H1 (cell line): ENCODE results near the gene GNGT2. TPM values are rescaled to one million over a fixed set of nuclear protein-coding genes. Genes with fewer than 3 reads are reported as not detected.

Source experiments
- CTCF ChIA-PET: fragments of 300-600 bp; sonication (Branson Sonifier 250); formaldehyde crosslinking; loops from one replicate; lab custom pipeline; 2021; ENCODE audit not compliant: partially characterized antibody; lab: Charles Lee
- POLR2A ChIA-PET: fragments of 300-600 bp; sonication (Branson Sonifier 250); formaldehyde crosslinking; loops from one replicate; lab custom pipeline; 2021; ENCODE audit warnings: inconsistent platforms; ENCODE audit not compliant: partially characterized antibody; lab: Charles Lee
- DNase-seq, 2 experiments: peaks; one replicate each; pipeline versions ENCODE4 v3.0.0 to v3.0.0-alpha.2; 2010 to 2022; ENCODE audit warnings: low spot score in 2 of 2, low read depth in 1 of 2, mixed read lengths in 1 of 2
- FAIRE-seq: peaks from 2 replicates; lab custom pipeline; 2011; peaks lifted over from hg19 to GRCh38; lab: Jason Lieb, UNC
- H2AFZ ChIP-seq: 2 replicates; pipeline ENCODE4 v1.8.1; 2012; ENCODE audit warnings: low read length, inconsistent platforms
- H2AK5ac ChIP-seq: 2 replicates; pipeline ENCODE4 v1.6.1; 2013; ENCODE audit warnings: low read depth, low read length
- H2BK120ac ChIP-seq: replicated peaks from 2 replicates; pipeline ENCODE3; 2013; ENCODE audit warnings: low read depth, low read length, inconsistent platforms
- H2BK12ac ChIP-seq: 2 replicates; pipeline ENCODE4 v1.6.1; 2013; ENCODE audit warnings: low read depth, low read length
- H2BK15ac ChIP-seq: 2 replicates; pipeline ENCODE4 v1.6.1; 2013; ENCODE audit warnings: low read length
- H2BK20ac ChIP-seq: 2 replicates; pipeline ENCODE4 v1.6.1; 2013; ENCODE audit warnings: low read length
- H2BK5ac ChIP-seq: 2 replicates; pipeline ENCODE4 v1.6.1; 2013; ENCODE audit warnings: low read depth, low read length
- H3K14ac ChIP-seq: 2 replicates; pipeline ENCODE4 v1.6.1; 2013; ENCODE audit warnings: inconsistent platforms; ENCODE audit not compliant: insufficient read length
- H3K18ac ChIP-seq: 2 replicates; pipeline ENCODE4 v1.6.1; 2013; ENCODE audit warnings: low read length; ENCODE audit errors: extremely low read depth
- H3K23ac ChIP-seq: 2 replicates; pipeline ENCODE4 v1.6.1; 2013; ENCODE audit warnings: inconsistent platforms; ENCODE audit not compliant: insufficient read length
- H3K23me2 ChIP-seq: 2 replicates; pipeline ENCODE4 v1.6.1; 2013; ENCODE audit warnings: low read depth, low read length
- H3K27ac ChIP-seq: 2 replicates; pipeline ENCODE4 v1.6.1; 2011; ENCODE audit warnings: low read depth, low read length, inconsistent platforms
- H3K27me3 ChIP-seq, 4 experiments: replicated peaks in 1 of 4; 1 replicate in 1 of 4; 2 replicates in 3 of 4; pipeline versions ENCODE4 v1.6.1 to v1.8.1; 2011 to 2013; ENCODE audit warnings: low read length in 3 of 4, mild to moderate bottlenecking in 3 of 4, inconsistent platforms in 2 of 4, mixed read lengths in 2 of 4, moderate library complexity in 1 of 4; ENCODE audit not compliant: control insufficient read depth in 3 of 4, insufficient read depth in 3 of 4; ENCODE audit errors: extremely low read depth in 1 of 4
- H3K36me3 ChIP-seq, 4 experiments: 2 replicates each; pipeline versions ENCODE4 v1.6.1 to v1.8.1; 2011 to 2013; ENCODE audit warnings: mild to moderate bottlenecking in 4 of 4, low read length in 3 of 4, moderate library complexity in 2 of 4, control low read depth in 1 of 4, inconsistent platforms in 1 of 4; ENCODE audit not compliant: insufficient read depth in 4 of 4, control insufficient read depth in 2 of 4
- H3K4ac ChIP-seq: replicated peaks from 2 replicates; pipeline ENCODE3; 2013; ENCODE audit warnings: low read length, low read depth, mixed read lengths, inconsistent platforms; ENCODE audit not compliant: insufficient read length
- H3K4me1 ChIP-seq, 4 experiments: replicated peaks in 1 of 4; 1 replicate in 1 of 4; 2 replicates in 3 of 4; pipeline versions ENCODE4 v1.6.1 to v1.8.1; 2011 to 2013; ENCODE audit warnings: low read length in 3 of 4, inconsistent platforms in 2 of 4, mixed read lengths in 1 of 4; ENCODE audit not compliant: insufficient read depth in 4 of 4, control insufficient read depth in 3 of 4
- H3K4me2 ChIP-seq, 2 experiments: 2 replicates each; pipeline versions ENCODE4 v1.6.1 to v1.8.1; 2011 to 2013; ENCODE audit warnings: low read depth in 2 of 2, low read length in 2 of 2, control low read depth in 1 of 2, inconsistent platforms in 1 of 2, mild to moderate bottlenecking in 1 of 2; ENCODE audit not compliant: insufficient read depth in 1 of 2
- H3K4me3 ChIP-seq, 4 experiments: fragments of 200-600, 300-600 bp in 1 of 4; sonication (generic), shearing (Covaris generic), sonication (Bioruptor Twin) in 1 of 4; 2 replicates each; pipeline versions ENCODE4 v1.5.1 to v1.8.1; 2011 to 2016; ENCODE audit warnings: low read length in 4 of 4, low read depth in 3 of 4, control low read depth in 2 of 4, inconsistent platforms in 2 of 4, mild to moderate bottlenecking in 2 of 4, mixed read lengths in 1 of 4, moderate library complexity in 1 of 4; ENCODE audit not compliant: insufficient read depth in 2 of 4; ENCODE audit errors: extremely low read depth in 1 of 4
- H3K56ac ChIP-seq: replicated peaks from 2 replicates; pipeline ENCODE3; 2013; ENCODE audit warnings: low read depth, mild to moderate bottlenecking, mixed read lengths, low read length, inconsistent platforms; ENCODE audit not compliant: insufficient read length
- H3K79me1 ChIP-seq: 2 replicates; pipeline ENCODE4 v1.6.1; 2013; ENCODE audit warnings: low read depth, low read length, control low read depth
- H3K79me2 ChIP-seq, 2 experiments: 2 replicates each; pipeline versions ENCODE4 v1.6.1 to v1.8.1; 2012 to 2013; ENCODE audit warnings: low read length in 2 of 2, mild to moderate bottlenecking in 2 of 2, inconsistent platforms in 1 of 2; ENCODE audit not compliant: insufficient read depth in 2 of 2, control insufficient read depth in 1 of 2
- H3K9ac ChIP-seq, 4 experiments: replicated peaks in 1 of 4; 1 replicate in 1 of 4; 2 replicates in 3 of 4; pipeline versions ENCODE4 v1.6.1 to v1.8.1; 2011 to 2013; ENCODE audit warnings: low read depth in 3 of 4, low read length in 3 of 4, control low read depth in 2 of 4, mild to moderate bottlenecking in 2 of 4, moderate library complexity in 2 of 4, inconsistent platforms in 1 of 4; ENCODE audit errors: extremely low read depth in 1 of 4
- H3K9me3 ChIP-seq, 2 experiments: 2 replicates each; pipeline versions ENCODE4 v1.6.1 to v1.8.1; 2012 to 2013; ENCODE audit warnings: mild to moderate bottlenecking in 2 of 2, moderate library complexity in 2 of 2, control low read depth in 1 of 2, inconsistent platforms in 1 of 2, low read depth in 1 of 2, low read length in 1 of 2, mixed read lengths in 1 of 2; ENCODE audit not compliant: insufficient read depth in 2 of 2
- H4K20me1 ChIP-seq, 2 experiments: replicated peaks in 1 of 2; 2 replicates each; pipeline versions ENCODE3 to v1.8.1; 2011 to 2013; ENCODE audit warnings: inconsistent platforms in 2 of 2, low read length in 2 of 2, mild to moderate bottlenecking in 1 of 2; ENCODE audit not compliant: insufficient read depth in 2 of 2, control insufficient read depth in 1 of 2
- H4K5ac ChIP-seq: 2 replicates; pipeline ENCODE4 v1.6.1; 2013; ENCODE audit warnings: low read length, low read depth, mixed read lengths, inconsistent platforms; ENCODE audit not compliant: insufficient read length
- H4K8ac ChIP-seq: 2 replicates; pipeline ENCODE4 v1.8.0; 2013; ENCODE audit warnings: mild to moderate bottlenecking, moderate library complexity, low read length, inconsistent platforms; ENCODE audit not compliant: insufficient read depth; ENCODE audit errors: extremely low read depth
- H4K91ac ChIP-seq: replicated peaks from 2 replicates; pipeline ENCODE3; 2013; ENCODE audit warnings: low read length, mixed read lengths, inconsistent platforms; ENCODE audit not compliant: insufficient read length
- GTF2F1 ChIP-seq: IDR thresholded peaks from 2 replicates; pipeline ENCODE4 v1.6.1; 2012; ENCODE audit warnings: low read depth, low read length, improper control_type of control experiment, borderline replicate concordance
- NANOG ChIP-seq: IDR thresholded peaks from 2 replicates; pipeline ENCODE4 v1.6.1; 2011; ENCODE audit warnings: low read length, low read depth, mild to moderate bottlenecking, inconsistent platforms; ENCODE audit not compliant: insufficient read depth, poor library complexity, severe bottlenecking
- POLR2AphosphoS5 ChIP-seq: IDR thresholded peaks from 2 replicates; pipeline ENCODE4 v1.6.1; 2011; ENCODE audit warnings: low read depth, low read length
- WGBS, 2 experiments: shearing (Covaris generic) in 1 of 2; methylation state at CpG; one replicate each; pipeline versions ENCODE4 v1.1.6 to v1.1.7; 2013 to 2015; ENCODE audit warnings: low lambda C conversion rate in 2 of 2, mixed read lengths in 2 of 2, inconsistent platforms in 1 of 2, low coverage in 1 of 2, missing lambda C conversion rate in 1 of 2; ENCODE audit not compliant: insufficient replicate concordance in 2 of 2, insufficient coverage in 1 of 2, insufficient read length in 1 of 2; ENCODE audit errors: extremely low coverage in 1 of 2, missing lambda C conversion rate in 1 of 2; 5-methylcytosine and 5-hydroxymethylcytosine counted together
- polyA plus RNA-seq, 7 experiments: library from polyadenylated mRNA; depleted of rRNA in 3 of 7; stranded (reverse) in 5 of 7; unstranded in 2 of 7; fragments of >200 nt in 5 of 7; fragments of 200-250 nt in 2 of 7; gene quantifications; 1 replicate in 5 of 7; 2 replicates in 1 of 7; 4 replicates in 1 of 7; pipeline versions ENCODE4 v1.2.1 to v1.2.3, GENCODE V29; 2011 to 2013; ENCODE audit warnings: missing spikeins in 2 of 7, mixed read lengths in 2 of 7
- total RNA-seq: library from RNA; stranded (reverse); fragmentation: NEBNext Ultra II Directional; extraction: Animal tissue kit (Norgen Biotek cat#: 25700); gene quantifications from 2 replicates; pipeline ENCODE4 v1.2.1, GENCODE V29; 2021

GNGT2 gene
- total and polyA plus RNA-seq, 2 of the 8 experiments (the other 6 are each of a cell fraction or from before 2014, with no cell fraction given): 1.3 to 1.4 TPM

DNA sequence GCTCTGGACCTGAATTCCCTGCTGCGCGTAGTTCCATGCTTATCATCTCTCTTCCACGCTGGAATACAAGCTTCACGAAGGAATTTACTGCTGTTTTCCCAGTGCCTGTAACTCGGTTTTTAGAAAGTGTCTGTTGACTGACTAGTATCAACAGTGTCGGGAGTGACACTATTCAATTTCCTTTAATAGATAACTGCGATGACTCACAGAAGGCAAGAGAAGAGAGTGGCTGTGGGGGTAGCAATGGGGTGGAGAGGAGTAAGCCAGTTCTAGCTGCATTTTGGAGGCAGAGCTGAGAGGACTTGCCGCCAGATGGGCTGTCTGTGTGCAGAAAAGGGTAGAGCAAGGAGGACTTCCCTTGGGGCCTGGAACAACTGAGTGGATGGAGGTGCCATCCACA lies 52.6 kb downstream of the GNGT2 start:
- H3K9ac ChIP-seq: no peak overlapping the region
- no peaks in the 10 kb centered on the region for H3K27me3 ChIP-seq
- H2BK12ac ChIP-seq: no peak overlapping the region
- H2BK5ac ChIP-seq: no peak overlapping the region
- ChIA-PET POLR2A (interaction anchor here (1.6 kb wide), 1 partner anchor 102 kb away, joined by 5 read pairs; no protein-coding TSS in a partner anchor), CTCF (interaction anchor here (1.0 to 1.1 kb wide), 2 partner anchors 19 to 22 kb away, joined by 3 to 4 read pairs; no protein-coding TSS in a partner anchor)
- H3K4me1 ChIP-seq: no peaks in the 10 kb centered on the region
- no peak overlapping the region for H4K5ac ChIP-seq
- TF ChIP-seq GTF2F1 (no peak), POLR2AphosphoS5 (no peak), NANOG (no peak)
- no peak overlapping the region for H3K4me3 ChIP-seq
- no peak overlapping the region for H2BK120ac ChIP-seq
- FAIRE-seq (no peak), DNase-seq (no peak)
- no peak overlapping the region for H3K4me2 ChIP-seq
- no peak overlapping the region for H4K91ac ChIP-seq
- no peaks in the 10 kb centered on the region for H3K36me3 ChIP-seq
- no peak overlapping the region for H4K8ac ChIP-seq
- no peak overlapping the region for H3K56ac ChIP-seq
- H3K27ac ChIP-seq: no peak overlapping the region
- no peaks in the 10 kb centered on the region for H3K23me2 ChIP-seq
- 86% methylated on average over 8 of the region's 8 CpGs; no CpG with 5 or more reads in 1 of the 2 experiments for WGBS, 2 experiments
- H3K18ac ChIP-seq: no peak overlapping the region
- H2BK15ac ChIP-seq: no peak overlapping the region
- no peaks in the 10 kb centered on the region for H4K20me1 ChIP-seq
- no peak overlapping the region for H3K4ac ChIP-seq
- H2BK20ac ChIP-seq: no peak overlapping the region
- H3K23ac ChIP-seq: no peak overlapping the region
- H3K79me2 ChIP-seq: no peaks in the 10 kb centered on the region
- H2AK5ac ChIP-seq: no peak overlapping the region
- no peaks in the 10 kb centered on the region for H3K79me1 ChIP-seq
- no peak overlapping the region for H3K14ac ChIP-seq
- no peak overlapping the region for H2AFZ ChIP-seq
- no peaks in the 10 kb centered on the region for H3K9me3 ChIP-seq
